HG03135 (cell line): ENCODE results near the gene TDRD6.
A peak's percentile ranks its signal among the peaks of the same experiment; 100 is the strongest.
"Not testable (repeated sequence)": the region's sequence is repeated elsewhere in the genome, so short reads cannot be mapped to it uniquely, and the experiment has no call there.

Source experiments
- ATAC-seq: cut with Tn5 transposase; IDR thresholded peaks from one replicate; pipeline ENCODE4 v1.9.1; 2021; ENCODE audit warnings: mild to moderate bottlenecking, moderate library complexity; ENCODE audit not compliant: unreplicated experiment

Gene TDRD6

GRCh38 chr6:46687619-46688097, at the start of gene TDRD6:
Gene TDRD6, plus strand, starts transcription at chr6:46687885. Its CDS starts 244 bp downstream, at chr6:46688129.
- ATAC-seq, result no peak

DNA sequence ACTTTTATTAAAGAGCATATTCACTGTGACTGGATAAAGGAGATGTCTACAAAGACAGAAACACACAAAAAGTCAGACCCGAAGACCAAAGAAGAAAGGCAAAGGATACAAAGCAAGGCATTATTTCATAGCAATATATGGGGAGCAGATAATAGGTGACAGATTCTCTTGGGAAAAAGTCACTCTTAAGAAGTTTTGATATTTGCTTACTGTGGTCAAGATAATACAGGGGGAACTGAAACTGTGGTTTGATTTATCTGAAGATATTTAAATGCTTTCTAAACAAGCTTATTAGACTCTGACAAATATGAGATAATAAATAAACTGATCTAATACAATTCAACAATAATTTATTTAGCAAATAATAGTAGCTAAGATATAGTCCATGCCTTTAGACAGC, 49.8 kb upstream of the TDRD6 start:
- no peak for ATAC-seq

DNA sequence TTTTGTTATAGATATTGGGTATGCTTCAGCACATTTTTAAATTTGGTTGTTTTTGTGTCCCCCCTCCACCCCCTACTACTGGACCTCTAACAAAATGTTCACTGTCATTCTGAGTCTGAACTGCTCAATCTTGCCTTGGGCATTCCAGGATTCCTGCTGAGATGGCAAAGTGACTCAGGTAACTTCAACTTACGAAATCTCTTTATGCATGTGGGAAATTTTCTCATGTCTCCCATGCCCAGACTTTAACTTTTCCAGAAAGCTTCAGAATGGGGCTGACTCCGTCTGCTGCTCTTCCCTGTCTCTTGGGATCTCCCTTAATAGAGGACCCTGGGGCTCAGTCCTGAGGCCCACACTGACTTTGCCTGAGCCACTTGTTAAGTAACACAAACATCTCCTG, 49.0 kb upstream of the TDRD6 start:
- ATAC-seq, result no peak

- no peak for ATAC-seq
These were observed 44.5 kb upstream of the TDRD6 start for GRCh38 chr6:46642928-46643751.

DNA sequence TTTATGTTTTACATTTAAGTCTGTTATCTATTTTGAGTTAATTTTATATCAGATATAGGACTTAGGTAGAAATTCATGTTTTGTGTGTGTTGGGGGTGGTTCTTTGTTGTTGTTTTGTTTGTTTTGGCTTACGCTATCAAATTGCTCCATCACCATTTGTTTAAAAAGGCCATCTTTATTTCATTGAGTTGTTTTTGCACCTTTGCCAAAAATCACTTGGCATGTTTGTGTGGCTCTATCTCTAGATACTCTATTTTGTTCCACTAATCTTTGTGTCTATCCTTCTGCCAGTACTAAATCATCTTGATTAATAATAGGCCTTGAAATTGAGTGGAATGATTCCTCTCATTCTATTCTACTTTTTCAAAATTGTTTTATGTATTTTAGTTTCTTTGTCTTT, 42.4 kb upstream of the TDRD6 start:
- no peak for ATAC-seq

- ATAC-seq, result not testable (repeated sequence)
These were observed 39.6 kb upstream of the TDRD6 start for GRCh38 chr6:46648108-46648507.

GRCh38 chr6:46648869-46649492, 38.7 kb upstream of the TDRD6 start:
- no peak for ATAC-seq

- no peak for ATAC-seq
These were observed 36.7 kb upstream of the TDRD6 start for GRCh38 chr6:46651006-46651405.

DNA sequence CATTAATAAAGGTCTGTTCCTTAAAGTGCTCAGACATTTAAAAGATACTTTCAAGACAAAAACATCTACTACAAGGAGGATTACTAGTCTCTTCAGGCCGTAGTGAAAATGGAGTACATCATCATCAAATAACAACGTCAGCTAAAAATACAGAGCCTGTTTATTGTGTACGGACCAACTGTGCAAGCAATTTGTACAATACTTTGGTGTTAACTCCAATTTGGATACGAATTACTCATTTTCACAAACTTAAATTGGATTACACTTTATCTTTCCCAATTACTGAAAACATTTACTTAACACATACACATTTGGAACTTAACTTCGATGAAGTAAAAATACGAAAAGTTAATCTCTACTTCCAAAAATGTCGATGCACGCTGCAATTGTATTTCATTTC, 35.9 kb upstream of the TDRD6 start:
- ATAC-seq, result no peak

- ATAC-seq, result no peak
These were observed 35.5 kb upstream of the TDRD6 start for GRCh38 chr6:46652232-46652602.

DNA sequence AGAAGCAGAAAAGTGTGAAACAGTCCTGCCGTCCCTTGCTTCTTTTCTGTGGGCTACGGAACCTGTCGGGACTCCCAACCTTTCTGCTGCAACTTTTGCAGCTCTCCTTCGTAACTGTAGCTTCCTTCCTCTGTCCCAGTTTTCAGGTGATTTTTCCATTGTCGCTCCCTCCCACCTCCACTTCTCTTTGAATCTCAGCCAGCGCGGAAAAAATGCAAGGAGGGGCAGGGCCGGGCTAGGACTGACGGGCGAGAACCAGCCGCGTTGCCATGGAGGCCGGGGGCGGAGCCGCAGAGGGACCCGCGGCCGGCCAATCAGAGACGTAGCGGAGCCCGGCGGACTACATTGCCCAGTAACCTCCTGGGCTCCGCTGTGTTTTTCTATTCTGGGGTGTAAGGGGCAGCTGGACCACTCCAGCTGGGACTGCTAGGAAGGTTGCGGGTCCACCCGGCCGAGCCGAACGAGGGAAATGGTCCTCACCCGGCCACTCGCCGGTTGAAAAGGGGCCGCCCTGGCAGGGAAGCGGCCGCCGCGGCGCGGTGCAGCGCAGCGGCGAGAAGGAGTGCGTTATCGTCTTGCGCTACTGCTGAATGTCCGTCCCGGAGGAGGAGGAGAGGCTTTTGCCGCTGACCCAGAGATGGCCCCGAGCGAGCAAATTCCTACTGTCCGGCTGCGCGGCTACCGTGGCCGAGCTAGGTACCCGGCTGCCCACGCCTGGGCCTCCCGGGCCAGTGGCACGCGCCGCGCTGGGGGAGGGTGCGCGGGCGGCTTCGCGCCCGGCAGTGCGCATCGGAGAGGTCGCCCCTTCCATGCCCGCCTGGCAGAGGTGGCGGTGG, 34.9 kb upstream of the TDRD6 start, which contains the start of the genes CYP39A1 and SLC25A27:
CYP39A1 (minus strand) TSS at position 216 of the 836 bp plus-strand sequence. CDS start 236 bp downstream, outside the sequence.
SLC25A27 (plus strand) TSS at position 373 of the 836 bp plus-strand sequence; CDS start at position 591, 218 bp downstream.
- ATAC-seq, result peak; percentile 100

DNA sequence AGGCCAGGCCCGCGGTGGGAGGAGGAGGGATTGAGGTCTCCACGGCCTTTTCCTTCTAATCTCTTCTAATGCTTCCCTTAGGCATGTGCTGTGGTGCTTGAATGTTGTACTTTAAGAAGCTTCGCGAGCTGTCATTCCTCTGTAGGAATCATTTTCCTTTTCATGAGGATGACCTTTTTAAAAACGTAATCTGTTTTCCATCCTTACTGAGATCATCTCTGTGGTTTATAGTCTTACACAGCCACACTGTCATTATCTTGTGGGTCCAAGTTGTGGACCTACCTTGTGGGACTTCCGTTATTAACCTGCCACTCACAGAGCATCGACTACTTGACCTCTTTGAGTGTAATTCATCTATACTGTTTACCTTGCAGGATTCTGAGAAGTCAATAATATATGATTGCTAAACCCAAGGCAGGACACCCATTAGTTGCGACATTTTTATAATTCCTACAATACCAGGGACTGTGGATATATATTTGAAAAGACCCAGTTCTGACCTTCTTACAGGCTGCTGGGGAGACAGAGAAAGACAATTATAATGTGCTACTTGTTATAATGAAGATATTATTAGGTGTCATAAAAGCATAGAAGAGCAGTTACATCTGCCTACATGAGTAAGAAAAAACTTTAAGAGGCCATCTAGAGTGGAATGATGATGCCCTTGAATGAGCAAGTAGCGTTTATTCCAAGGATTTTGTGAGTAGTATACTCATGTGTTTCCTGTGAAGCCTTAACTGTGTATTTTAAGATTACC, 34.1 kb upstream of the TDRD6 start:
- ATAC-seq, result no peak

DNA sequence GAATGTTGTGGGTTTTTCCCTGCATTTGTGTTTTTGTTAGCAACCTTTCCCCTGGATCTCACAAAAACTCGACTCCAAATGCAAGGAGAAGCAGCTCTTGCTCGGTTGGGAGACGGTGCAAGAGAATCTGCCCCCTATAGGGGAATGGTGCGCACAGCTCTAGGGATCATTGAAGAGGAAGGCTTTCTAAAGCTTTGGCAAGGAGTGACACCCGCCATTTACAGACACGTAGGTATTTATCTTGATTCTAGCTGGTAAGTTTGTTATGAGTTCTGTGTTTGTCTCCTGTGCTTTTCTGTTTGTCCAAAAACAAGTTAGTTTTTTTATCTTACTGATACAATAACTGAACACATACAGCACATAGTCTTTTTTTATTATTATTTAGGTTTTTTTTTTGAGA, 31.9 kb upstream of the TDRD6 start:
- ATAC-seq, result no peak

DNA sequence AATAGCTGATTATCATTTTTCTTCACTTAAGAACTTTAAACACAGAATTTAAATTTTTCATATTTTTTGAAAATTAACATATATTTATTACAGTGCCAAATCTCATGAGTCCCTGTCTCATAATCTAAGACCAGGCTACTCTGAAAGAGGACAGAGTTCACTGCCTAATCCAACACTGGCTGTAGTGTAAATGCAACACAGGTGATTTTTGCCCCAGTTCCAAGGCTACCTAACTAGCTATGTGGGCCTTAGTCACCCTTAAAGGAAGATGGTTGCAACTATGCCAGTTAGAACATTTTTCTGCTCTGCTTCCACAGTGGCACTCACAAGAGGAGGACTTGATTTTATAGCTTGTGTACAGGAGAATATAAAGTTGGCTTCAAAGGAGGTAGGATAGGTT, 30.0 kb upstream of the TDRD6 start:
- no peak for ATAC-seq

GRCh38 chr6:46661483-46661882, 26.2 kb upstream of the TDRD6 start:
- no peak for ATAC-seq

DNA sequence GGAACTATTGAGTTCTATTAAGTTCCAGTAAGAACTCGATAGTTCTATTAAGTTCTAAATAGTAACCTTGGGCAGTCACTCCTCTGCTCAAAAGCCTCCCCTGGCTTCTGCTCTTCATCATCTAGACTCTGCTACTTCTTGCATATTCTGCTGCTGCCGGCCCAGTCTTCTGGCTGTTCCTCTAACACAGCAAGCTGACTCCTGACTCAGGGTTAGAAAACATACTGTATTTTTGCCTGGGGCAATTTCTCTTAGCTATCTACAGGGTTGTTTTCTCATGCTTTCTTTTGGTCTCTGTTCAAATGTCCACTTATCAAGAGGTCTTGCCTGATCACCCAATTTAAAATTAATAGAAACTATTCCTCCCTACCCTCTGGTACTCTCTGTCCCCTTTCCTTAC, 20.3 kb upstream of the TDRD6 start:
- ATAC-seq, result no peak

GRCh38 chr6:46674410-46674809, 13.3 kb upstream of the TDRD6 start:
- ATAC-seq, result no peak

GRCh38 chr6:46676604-46677313, 10.9 kb upstream of the TDRD6 start:
- ATAC-seq, result no peak

DNA sequence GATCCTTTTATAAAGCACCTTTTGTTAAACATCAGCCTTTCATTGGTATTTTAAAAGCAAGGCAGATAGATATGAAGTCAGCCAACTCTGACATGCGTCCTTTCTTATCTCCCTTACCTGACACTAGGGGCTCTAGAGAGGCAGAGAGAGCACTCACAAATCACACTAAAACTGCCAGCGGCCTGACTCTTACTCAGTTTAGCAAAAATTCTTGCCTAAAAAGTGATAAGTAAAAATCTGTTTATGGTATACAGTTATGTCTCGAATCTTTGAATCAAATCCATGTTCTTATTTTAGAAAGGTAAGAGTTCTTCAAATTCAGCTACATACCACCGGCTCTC, 10.4 kb upstream of the TDRD6 start:
- ATAC-seq, result no peak

DNA sequence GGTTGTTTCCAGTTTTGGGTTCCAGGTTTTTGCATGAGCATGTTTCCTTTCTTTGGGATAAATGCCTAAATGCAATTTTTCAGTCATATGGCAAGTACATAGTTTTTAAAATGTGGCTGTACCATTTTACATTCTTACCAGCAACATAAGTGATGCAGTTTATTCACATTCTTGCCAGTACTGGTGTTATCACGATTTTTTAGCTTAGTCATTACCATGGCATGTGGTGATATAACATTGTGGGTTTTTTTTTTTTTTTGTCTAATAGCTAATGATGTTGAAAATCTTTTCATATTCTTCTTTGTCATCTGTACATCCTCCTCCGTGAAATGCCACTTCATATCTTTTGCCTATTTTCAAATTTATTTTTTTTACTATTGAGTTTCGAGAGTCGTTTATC, 2.9 kb upstream of the TDRD6 start:
- no peak for ATAC-seq
